ENCODE measurements around the gene ACSBG1. TPM values are rescaled to one million over a fixed set of nuclear protein-coding genes. Genes with fewer than 3 reads are reported as not detected.
A peak's percentile ranks its signal among the peaks of the same experiment; 100 is the strongest.

ACSBG1 gene
- total and polyA plus RNA-seq, 10 donors = 0.16 to 0.33 (median 0.25) TPM; not detected in 4

- H3K9me3 ChIP-seq = no peaks in the 10 kb centered on the region
- peaks cover 0 to 100% (median 88%) of the 10 kb centered on the region in 6 donors for H3K36me3 ChIP-seq
- 88 to 97% (median 90%) methylated on average over 13 of the region's 13 CpGs for WGBS, 5 donors
- H3K4me3 ChIP-seq = no peak overlapping the region
- TF ChIP-seq POLR2A (IDR thresholded peaks at IDR 0.05) (no peak), POLR2AphosphoS5 (IDR thresholded peaks at IDR 0.05) (no peak), CTCF (IDR thresholded peaks at IDR 0.05 in 8 of 11, conservative IDR thresholded peaks at IDR 0.05 in 3 of 11) (no peak)
- intact Hi-C loops (cut with DNase I; ENCODE audit: low total_unique reads) = no loop called here
- H3K27me3 ChIP-seq (replicated peaks in 1 of 7) = no peaks in the 10 kb centered on the region
- no peak for DNase-seq
- H3K4me1 ChIP-seq = peaks cover 0 to 2% (median under 1%) of the 10 kb centered on the region in 6 donors
- no peak overlapping the region for H3K27ac ChIP-seq
Observed at GRCh38 chr15:78162038-78162437, 72.3 kb downstream of the ACSBG1 start.

DNA sequence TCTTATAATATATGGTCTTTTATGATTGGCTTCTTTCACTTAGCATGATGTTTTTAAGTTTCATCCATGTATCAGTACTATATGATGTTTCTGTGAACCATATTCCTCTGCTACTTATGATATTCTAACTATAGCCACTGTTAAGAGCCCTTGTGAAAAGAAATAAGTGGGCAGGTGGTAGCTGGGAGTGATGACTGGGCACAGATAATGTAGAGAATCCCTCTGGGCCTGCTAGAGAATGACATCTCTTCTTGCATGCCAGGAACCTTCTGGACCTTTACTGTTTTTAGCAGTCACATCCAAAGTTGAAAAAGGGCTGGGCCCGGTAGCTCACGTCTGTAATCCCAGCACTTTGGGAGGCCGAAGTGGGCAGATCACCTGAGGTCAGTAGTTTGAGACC, 75.0 kb downstream of the ACSBG1 start:
- WGBS, 5 donors = 95 to 97% (median 96%) methylated on average over 3 of the region's 3 CpGs
- no peak for TF ChIP-seq CTCF (IDR thresholded peaks at IDR 0.05 in 8 of 11, conservative IDR thresholded peaks at IDR 0.05 in 3 of 11)
- TF ChIP-seq POLR2A (IDR thresholded peaks at IDR 0.05) = no peak
- TF ChIP-seq POLR2AphosphoS5 (IDR thresholded peaks at IDR 0.05) = no peak
- Histone ChIP-seq H3K27ac (no peak overlapping the region), H3K27me3 (replicated peaks in 1 of 7) (no peaks in the 10 kb centered on the region), H3K4me1 (peaks cover 0 to 27% (median 17%) of the 10 kb centered on the region in 6 donors), H3K9me3 (no peaks in the 10 kb centered on the region), H3K4me3 (no peak overlapping the region), H3K36me3 (peaks cover 0 to 99% (median 65%) of the 10 kb centered on the region in 6 donors)
- DNase-seq = no peak
- intact Hi-C loops (cut with DNase I; ENCODE audit: low total_unique reads) = no loop called here

- H3K27ac ChIP-seq = no peak overlapping the region
- no peaks in the 10 kb centered on the region for H3K27me3 ChIP-seq (replicated peaks in 1 of 7)
- no peak overlapping the region for H3K4me3 ChIP-seq
- TF ChIP-seq POLR2AphosphoS5 (IDR thresholded peaks at IDR 0.05) (no peak), CTCF (IDR thresholded peaks at IDR 0.05 in 8 of 11, conservative IDR thresholded peaks at IDR 0.05 in 3 of 11) (no peak), POLR2A (IDR thresholded peaks at IDR 0.05) (no peak)
- no peak for DNase-seq
- peaks cover 0 to 78% (median 47%) of the 10 kb centered on the region in 6 donors for H3K36me3 ChIP-seq
- H3K9me3 ChIP-seq = no peaks in the 10 kb centered on the region
- intact Hi-C loops (cut with DNase I; ENCODE audit: low total_unique reads) = no loop called here
- WGBS, 5 donors = 41 to 76% (median 66%) methylated on average over 2 of the region's 2 CpGs
- H3K4me1 ChIP-seq = peaks cover 0 to 48% (median 17%) of the 10 kb centered on the region in 6 donors
Observed at GRCh38 chr15:78157203-78157602, 77.2 kb downstream of the ACSBG1 start.

DNA sequence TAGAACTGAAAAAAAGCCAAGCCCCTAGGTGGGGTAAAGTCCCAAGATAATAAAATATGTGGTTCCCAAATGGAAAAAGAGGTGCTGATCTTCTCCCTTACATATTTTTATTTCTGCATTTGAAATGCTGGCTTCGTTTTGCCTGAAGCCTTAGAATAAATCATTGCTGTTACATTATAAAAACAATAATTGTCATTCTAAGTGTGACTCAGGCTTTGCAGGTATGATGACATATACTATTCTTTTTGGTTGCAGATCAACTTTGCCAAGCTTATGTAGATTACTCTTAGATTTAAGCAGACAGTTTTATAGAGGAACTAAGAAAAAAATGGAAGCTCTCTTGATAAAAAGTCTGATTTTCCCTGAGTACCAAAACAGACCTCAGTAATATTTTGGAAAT, 77.7 kb downstream of the ACSBG1 start:
- Histone ChIP-seq H3K36me3 (peaks cover 0 to 72% (median 42%) of the 10 kb centered on the region in 6 donors), H3K27ac (peak overlapping the region in 1 of 8 donors; percentile 57), H3K9me3 (no peaks in the 10 kb centered on the region), H3K4me1 (peaks cover 0 to 53% (median 17%) of the 10 kb centered on the region in 6 donors), H3K4me3 (no peak overlapping the region), H3K27me3 (replicated peaks in 1 of 7) (no peaks in the 10 kb centered on the region)
- no peak for DNase-seq
- intact Hi-C loops (cut with DNase I; ENCODE audit: low total_unique reads) = no loop called here
- TF ChIP-seq POLR2A (IDR thresholded peaks at IDR 0.05) = no peak
- 80 to 92% (median 88%) methylated on average over 1 of the region's 1 CpG for WGBS, 5 donors

All from spleen (tissue), 11 donors.